Activated T-cell treated with anti-CD3 and anti-CD28 coated beads for 48 hours (primary cell): ENCODE results near the gene WSB1.
A peak's percentile ranks its signal among the peaks of the same experiment; 100 is the strongest.
"Not testable (repeated sequence)": the region's sequence is repeated elsewhere in the genome, so short reads cannot be mapped to it uniquely, and the experiment has no call there.

Source experiments
- DNase-seq: peaks from one replicate; pipeline ENCODE4 v3.0.0-alpha.2; 2020; ENCODE audit warnings: low read depth

Gene WSB1

DNA sequence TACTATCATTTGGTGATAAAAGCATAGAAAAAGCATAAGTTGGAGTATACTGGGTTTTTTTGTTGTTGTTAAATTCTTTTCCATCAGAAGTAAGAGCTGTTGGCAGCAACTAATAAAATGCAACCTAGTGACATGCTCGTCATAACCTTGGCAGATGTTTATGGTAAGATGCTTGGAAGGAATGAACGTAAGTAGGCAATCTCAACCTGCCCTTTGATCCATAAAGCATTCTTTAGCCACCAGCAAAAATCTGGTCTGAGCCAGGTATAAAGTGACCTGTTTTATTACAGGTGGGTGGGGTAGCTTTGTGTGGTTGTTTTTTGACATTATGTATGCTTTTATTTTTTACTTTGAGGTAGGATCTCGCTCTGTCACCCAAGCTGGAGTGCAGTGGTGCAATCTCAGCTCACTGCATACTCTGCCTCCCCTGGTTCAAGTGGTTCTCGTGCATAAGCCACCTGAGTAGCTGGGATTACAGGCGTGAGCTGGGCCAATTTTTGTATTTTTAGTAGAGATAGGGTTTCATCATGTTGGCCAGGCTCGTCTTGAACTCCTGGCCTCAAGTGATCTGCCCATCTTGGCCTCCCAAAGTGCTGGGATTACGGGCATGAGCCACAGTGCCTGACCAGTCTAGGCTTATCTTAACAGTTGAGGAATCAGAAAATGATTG lies 22.0 kb downstream of the WSB1 start:
- DNase-seq: no peak

DNA sequence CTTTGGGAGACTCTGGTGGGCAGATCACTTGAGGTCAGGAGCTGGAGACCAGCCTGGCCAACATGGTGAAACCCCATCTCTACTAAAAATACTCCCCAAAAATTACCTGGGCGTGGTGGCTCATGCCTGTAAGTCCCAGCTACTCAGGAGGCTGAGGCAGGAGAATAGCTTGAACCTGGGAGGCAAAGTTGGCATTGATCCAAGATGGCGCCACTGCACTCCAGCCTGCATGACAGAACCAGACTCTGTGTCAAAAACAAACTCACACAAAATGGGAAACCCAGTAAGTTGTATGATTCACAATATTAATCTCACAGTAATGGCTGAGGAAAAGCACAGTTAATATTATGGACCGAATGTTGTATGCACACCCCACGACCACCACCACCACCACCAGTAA lies 24.3 kb downstream of the WSB1 start:
- DNase-seq: no peak

DNA sequence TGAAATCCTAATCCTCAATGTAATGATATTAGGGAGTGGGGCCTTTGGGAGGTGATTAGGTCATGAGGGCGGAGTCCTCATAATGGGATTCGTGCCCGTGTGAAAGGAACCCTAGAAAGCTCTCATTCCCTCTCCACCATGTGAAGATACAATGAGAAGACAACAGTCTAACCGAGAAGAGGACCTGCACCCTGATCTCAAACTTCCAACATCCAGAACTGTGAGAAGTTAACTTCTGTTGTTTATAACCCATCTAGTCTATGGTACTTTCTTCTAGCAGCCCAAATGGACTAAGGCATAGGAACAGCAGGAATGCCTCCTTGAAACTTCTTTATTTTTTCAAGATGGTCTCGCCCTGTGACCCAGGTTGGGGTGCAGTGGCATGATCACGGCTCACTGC lies 24.7 kb downstream of the WSB1 start:
- DNase-seq: no peak

DNA sequence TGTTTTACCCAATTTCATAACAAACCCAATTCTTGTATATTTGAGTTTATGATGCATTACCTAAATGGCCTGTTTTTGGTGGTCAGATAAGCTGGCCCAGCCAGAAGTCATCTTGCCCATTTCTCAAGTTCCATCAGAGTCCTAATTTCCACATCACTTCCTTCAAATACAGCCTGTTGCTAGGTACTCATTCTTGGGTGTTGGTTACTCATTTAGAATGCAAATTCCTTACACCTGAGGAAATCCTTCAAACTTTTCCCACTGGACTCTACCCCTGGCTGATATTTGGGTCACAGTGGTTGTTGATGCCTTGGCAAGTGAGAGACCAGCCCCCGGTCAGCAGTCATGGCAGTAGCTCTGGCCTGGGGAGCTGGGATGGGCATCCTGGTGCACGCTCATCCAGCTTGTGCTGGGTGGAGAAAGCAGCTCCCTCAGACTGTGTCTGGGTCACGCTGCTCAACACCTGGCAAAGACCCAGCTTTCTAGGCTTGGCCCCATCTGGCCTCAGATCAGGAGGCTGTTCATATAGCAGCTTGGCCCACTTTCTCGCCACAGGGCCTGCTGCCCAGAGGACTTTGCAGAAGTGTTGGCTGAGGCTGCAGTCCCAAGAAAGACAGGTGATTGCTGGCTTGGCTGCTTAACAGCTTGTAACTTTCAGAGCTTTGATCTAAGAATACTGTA lies 25.8 kb downstream of the WSB1 start:
- no peak for DNase-seq

DNA sequence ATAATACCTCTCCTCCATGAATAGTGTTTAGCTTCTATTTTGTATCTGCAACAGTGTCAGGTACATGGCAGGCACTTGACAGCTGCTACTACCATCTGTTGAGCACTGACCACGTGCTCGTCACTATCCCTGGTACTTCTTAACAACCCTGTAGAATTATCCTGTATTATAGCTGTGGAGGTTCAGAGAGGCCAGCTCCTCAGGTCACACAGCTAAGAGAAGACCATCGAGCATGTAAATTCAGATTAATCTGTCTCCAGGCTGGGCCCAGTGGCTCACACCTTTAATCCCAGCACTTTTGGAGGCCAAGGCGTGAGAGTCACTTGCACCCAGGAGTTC lies 26.3 kb downstream of the WSB1 start:
- no peak for DNase-seq

DNA sequence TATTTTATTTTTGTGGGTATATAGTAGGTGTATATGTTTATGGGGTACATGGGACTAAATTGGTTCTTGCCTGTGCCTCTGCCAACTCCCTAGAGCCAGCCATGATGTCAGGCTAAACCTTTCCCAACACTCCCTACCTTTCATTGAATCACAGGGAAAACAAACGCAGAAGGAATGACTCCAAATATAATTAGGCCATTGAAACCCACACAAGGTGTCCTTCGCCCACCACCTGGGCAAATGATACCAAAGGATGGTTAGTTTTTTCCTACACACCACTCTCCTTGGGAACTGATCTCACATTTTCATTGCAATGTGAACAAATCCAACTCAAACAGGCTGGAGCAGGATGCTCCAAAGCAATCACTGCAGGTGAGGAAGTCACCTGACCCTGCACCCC lies 27.5 kb downstream of the WSB1 start:
- no peak for DNase-seq

DNA sequence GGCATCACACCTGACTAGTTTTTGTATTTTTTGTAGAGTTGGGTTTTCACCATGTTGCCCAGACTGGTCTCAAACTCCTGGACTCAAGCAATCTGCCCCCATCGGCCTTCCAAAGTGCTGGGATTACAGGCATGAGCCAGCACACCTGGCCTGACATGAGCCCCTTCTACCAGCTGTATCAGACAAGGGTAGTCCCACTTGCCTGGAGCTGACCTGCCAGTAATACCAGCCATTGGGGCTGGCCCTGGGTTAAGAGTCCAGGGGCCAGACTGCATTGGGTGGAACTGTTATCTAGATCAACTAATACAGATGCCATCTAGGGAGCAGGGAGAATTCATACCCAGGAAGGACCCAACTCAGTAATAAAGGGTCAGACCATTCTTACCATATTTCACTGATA lies 28.1 kb downstream of the WSB1 start:
- DNase-seq: no peak

DNA sequence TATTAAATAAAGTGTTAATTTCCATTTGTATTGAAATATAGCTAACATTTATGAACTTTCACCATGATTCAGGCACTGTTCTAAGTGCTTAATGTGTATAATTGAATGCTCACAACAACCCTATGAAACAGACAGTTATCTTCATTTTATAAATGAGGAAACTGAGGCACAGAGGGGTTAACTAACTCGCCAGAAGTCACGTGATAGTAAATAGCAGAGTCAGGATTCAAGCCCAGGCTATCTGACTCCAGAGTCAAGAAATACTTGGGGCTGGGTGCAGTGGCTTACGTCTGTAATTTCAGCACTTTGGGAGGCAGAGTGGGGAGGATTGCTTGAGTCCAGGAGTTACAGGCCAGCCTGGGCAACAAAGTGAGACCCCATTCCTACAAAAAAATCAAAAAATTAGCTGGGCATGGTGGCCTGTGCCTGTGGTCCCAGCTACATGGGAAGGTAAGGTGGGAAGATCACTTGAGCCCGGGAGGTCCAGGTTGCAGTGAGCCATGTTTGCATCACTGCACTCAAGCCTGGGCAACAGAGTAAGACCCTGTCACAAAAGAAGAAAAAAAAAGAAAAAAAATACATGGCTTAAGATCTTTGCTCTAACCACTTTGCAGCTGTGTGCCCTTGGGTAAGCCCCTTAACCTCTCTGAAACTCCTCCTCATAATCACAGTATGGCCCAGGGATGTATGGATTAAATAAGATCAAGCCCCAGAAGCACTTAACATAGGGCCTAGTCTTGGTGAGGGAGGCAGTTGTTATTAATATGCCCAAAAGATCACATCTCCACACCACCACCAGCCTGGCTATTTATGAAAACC lies 29.0 kb downstream of the WSB1 start:
- DNase-seq: no peak

DNA sequence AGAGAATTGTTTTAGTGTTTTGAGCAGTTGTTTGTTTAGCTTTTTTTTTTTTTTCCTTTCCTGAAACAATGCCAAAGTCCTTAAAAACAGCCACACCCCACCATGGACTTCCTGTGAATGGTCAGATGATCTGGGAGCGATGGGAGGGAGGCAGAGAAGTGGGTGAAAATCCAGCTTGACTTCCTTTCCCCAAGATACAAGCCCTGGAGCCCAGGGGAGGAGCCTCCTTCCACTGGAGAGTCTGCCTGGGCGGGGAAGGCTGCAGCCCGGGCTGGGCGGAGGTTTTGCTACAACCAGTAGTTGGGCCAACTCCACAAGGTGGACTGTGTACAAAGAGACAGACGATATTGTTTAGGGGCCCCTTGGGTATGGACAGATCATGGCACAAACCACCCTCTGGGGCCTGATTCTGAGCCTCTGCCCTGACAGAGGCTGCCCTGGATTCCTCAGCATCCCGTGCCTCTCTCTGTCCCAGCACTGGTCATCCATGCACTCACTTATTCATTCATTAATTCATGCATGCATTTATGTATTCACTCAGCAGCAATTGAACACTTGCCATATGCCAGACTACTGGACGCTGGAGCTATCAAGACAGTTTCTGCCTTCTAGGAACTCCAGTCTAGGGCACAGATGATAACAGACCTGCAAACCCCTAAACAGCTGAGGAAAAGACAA lies 29.8 kb downstream of the WSB1 start:
- DNase-seq: no peak

DNA sequence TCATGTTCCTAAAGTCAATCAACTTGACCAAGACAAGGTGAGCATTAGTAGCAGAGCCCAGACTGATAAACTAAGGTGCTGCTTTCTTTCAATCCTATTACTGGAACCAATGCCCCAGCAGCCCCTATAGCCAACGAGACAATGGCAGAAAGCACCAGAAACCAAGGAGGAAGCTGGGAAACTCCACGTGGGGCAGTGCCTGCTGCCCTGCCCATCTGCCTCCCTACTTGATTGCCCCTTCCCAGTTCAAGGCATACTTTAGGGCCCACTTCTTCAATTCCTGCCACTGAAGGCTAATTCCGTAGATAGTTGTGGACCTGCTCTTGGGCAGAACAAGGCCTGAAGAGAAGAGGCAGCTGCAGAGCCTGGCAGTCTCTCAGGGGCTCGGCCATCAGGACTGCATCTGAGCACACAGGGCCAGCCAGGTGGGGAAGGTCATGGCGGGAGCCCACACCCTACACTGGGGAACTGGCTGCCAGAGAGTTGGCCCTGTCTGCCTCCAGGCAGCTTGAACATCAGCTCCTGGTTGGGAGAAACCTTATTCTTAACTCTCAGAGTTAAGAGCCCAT lies 30.9 kb downstream of the WSB1 start:
- DNase-seq: no peak

DNA sequence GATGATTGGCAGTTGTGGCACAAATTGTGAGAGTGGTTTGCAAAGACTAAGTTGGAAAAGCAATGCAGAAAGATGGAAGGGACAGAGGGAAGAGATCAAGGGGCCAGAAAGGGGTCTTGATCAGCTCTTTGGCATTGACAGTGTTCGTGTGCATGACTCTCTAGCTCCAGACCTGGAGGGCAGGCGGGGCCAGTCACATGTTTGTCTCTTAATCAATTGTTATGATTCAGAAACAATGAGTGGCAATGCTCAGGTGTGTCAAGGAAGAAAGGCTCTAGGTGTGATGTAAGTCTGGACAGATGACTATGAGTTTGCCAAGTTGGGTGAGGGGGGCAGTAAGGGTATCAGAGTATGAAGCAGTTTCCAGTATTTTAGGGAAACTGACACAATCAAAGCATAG lies 32.1 kb downstream of the WSB1 start:
- DNase-seq: no peak

DNA sequence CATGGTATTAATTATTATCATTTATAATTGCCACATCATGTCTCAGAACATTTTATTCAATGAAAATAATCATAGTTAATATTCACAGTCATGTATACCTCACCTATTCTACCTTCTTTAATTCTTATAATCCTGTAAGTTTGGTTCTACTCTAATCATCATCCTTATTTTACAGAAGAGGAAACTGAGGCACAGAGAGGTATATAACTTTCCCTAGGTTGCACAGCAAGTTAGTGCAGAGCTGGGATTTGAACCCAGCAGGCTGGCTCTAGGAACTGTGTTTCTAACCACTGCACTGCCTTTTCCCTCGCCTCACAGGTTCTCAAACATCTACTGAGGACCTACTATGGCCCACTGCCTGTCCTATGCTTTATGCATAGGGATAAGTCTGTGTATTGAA lies 32.7 kb downstream of the WSB1 start:
- no peak for DNase-seq

DNA sequence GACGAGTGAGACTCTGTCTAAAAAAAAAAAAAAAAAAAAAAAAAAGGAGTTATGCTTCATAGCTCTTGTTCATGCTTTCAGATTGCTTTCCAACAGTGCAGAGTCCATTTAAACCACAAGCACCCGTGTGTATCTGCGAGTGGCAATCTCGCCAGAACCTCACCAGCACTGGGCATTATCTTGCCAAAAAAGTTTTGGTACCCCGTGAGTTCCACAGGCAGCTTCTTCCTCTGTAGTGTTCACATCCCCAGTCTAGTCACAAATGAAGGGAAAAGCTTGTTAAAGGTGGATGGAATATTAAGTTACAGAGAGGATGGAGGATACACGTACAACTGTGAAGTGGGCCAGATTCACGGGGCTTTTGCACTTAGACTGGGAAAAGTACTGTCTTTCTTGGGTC lies 33.5 kb downstream of the WSB1 start:
- DNase-seq: no peak

DNA sequence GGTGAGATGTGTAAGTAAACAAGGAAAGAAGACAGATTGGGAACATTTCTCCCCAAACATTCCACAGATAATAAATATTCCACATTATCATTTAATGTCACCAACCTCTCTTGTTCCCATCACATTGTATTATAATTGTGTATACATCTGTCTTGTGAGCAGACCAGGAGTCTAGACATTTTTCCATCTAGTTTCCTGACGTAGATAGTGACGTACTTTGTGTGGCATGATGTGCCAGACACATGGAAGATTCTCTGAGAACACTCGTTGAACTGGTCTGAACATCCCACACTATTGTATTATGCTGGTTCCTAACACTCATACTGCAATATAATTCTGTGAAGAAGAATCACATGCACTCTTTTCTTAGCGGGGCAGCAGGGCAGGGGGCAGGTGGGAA lies 34.0 kb downstream of the WSB1 start:
- DNase-seq: no peak

DNA sequence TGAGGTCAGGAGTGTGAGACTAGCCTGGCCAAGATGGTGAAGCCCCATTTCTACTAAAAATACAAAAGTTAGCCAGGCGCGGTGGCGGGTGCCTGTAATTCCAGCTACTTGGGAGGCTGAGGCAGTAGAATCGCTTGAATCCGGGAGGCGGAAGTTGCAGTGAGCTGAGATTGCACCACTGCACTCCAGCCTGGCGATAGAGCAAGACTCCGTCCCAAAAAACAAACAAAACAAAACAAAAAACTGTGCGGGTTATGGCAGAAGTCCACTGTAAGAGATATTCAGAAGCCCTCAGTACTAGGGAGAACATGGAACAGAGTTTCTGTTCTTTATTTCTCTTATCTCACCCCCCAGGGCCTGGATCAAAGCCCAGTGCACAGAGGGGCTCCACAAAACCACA lies 34.8 kb downstream of the WSB1 start:
- DNase-seq: not testable (repeated sequence)

DNA sequence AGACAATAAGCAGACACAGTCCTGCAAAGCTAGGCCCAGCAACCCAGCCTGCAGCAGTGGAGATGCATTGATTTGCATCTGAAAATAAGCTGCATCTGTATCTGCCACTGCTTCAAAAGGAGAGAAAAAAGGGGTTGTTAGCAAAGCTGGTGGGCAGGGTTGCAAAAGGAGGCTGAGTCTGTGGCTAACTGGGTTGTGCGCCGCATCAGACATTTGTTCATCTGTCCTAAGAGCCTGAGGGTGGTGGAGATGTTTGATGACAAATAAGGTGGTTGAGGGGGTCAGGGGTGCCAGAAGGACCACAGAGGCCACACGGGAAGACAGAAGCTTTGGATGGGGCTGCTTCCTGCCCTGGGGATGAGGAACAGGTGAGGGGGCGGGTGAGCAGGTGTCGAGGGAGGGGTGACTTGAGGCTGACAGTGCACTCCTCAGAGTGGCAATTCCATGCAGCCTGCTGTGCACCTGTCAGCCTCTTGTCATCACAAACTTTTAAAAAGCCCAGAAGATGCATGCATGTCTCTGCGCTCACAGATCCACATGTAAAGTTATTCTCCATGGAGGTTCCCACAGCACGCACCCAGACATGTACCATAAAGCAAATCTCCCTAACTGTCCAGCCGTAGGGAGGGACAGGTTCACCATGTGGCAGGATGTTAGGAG lies 35.4 kb downstream of the WSB1 start:
- DNase-seq: no peak

DNA sequence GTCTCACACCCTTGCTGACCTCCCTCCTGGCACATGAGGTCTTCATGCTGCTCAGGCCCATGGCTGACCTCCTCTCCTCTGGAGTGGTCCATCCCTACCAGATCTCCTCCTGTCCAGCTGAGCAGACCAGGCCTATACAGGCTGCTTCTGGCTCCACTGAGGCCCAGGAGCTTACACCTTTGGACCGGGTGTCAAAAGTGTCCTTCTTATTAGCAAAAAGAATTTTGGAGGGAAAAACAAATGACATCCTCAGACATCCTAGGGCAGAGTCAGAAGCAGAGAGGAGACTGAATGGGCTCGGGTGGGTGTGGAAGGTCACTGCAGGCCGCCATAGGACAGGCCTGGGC lies 38.1 kb downstream of the WSB1 start:
- DNase-seq: no peak

DNA sequence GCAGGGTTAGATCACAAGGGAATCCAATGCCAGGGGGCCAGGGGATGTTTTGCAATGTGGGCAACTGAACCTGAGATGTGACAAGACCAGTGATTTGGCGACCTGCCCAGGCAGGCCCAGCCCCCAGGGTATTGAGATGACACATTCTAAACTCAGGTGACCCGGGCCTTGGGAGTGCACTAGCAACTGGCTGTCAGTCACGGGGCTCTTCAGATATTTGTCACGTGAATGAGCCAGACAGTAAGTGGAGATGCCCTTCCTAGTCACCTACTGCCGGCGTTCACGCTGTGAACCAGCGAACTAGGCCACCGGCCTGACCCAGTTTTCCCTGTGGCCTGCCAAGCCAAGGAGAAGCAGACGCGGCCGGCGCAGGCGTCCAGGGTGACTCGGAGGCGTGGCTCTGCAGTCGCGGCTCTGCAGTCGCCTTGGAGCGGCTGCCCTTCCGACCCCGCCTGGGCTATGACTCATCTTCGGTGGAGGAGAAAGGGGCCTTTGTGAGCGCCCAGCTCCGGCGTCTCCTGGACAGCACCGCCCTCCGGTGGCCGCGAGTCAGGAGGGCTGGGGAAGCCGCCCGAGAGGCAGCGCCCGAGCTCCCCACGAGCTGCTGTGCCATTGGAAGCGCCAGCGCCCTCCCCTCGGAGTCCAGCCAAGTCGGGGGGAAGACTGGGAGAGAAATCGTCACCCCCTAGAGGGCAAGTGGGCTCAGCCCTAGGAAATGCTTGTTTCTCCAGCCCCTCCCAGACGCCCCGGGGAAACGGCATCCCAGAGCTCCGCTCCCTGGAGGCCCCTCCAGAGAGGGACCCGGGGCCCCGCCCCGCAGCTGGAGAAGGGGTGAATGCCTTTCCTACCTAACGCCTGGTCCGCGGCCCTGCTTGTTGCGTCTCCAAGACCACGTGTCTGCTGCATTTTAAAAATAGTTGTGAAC lies 38.8 kb downstream of the WSB1 start:
- DNase-seq: peak; percentile 87

DNA sequence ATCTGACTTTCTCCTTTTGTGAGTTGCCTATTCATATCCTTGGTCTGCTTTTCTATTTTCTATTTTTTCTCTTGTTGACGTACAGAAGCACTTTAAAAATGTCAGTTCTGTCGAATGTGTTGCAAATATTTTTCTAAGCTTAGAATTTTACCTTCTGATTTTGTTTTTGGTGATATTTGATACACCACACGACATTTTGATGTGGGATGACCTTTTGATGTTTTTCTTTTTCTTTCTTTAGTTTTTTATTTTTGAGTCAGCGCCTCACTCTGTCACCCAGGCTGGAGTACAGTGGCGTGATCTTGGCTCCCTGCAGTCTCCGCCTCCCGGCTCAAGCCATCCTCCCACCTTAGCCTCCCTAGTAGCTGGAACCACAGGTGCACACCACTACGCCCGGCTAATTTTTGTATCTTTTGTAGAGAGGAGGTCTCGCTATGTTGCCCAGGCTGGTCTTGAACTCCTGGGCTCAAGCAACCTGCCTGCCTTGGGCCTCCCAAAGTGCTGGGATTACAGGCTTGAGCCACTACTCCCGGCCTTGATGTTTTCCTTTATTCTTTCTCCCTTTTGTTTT lies 39.6 kb downstream of the WSB1 start:
- no peak for DNase-seq

DNA sequence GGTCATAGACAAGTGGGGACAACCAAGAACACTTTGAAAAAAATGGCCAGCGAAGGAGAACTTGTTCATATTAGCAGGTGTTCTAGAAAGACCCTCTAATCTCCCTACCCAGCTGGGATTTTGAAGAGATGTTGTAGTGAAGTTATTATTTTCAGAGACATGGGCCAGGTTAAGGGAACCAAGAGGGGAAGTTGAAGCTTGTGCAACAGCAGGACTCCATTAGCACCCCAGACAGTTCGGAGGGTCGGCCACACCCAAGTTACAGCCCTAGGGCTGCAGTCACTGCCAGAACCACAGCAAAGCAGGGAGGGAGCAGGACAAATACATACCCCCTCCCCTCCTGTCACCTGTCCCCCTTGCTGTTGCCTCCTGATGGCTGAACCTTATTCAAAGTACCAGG lies 42.3 kb downstream of the WSB1 start:
- DNase-seq: no peak

DNA sequence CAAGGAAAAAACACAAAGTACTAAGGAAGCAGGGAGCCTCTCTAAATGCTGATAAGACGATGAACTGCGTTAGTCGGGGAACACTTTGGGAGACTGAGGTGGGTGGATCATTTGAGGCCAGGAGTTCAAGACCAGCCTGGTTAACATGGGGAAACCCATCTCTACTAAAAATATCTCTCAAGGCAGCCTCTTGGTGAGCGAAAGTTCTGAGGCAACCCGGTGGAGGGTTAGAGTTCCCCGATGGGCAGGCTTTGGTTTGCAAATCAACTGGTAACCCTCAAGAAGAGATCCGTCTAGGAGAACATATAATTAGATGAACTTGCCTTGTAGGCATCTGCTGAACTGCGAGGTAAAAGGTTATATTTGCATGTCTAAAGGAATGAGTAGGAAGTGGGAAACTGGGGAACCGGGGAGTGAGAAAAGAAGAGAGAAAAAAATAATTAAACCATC lies 44.6 kb downstream of the WSB1 start:
- no peak for DNase-seq
